NCI-H748 (cell line): ENCODE measurements around the gene KLHL28.
A peak's percentile ranks its signal among the peaks of the same experiment; 100 is the strongest.

Experiments used
- DNase-seq: peaks from one replicate; lab custom pipeline; 2025; ENCODE audit not compliant: unreplicated experiment; lab: John Stamatoyannopoulos, UW

KLHL28 gene, protein sequence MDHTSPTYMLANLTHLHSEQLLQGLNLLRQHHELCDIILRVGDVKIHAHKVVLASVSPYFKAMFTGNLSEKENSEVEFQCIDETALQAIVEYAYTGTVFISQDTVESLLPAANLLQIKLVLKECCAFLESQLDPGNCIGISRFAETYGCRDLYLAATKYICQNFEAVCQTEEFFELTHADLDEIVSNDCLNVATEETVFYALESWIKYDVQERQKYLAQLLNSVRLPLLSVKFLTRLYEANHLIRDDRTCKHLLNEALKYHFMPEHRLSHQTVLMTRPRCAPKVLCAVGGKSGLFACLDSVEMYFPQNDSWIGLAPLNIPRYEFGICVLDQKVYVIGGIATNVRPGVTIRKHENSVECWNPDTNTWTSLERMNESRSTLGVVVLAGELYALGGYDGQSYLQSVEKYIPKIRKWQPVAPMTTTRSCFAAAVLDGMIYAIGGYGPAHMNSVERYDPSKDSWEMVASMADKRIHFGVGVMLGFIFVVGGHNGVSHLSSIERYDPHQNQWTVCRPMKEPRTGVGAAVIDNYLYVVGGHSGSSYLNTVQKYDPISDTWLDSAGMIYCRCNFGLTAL

DNA sequence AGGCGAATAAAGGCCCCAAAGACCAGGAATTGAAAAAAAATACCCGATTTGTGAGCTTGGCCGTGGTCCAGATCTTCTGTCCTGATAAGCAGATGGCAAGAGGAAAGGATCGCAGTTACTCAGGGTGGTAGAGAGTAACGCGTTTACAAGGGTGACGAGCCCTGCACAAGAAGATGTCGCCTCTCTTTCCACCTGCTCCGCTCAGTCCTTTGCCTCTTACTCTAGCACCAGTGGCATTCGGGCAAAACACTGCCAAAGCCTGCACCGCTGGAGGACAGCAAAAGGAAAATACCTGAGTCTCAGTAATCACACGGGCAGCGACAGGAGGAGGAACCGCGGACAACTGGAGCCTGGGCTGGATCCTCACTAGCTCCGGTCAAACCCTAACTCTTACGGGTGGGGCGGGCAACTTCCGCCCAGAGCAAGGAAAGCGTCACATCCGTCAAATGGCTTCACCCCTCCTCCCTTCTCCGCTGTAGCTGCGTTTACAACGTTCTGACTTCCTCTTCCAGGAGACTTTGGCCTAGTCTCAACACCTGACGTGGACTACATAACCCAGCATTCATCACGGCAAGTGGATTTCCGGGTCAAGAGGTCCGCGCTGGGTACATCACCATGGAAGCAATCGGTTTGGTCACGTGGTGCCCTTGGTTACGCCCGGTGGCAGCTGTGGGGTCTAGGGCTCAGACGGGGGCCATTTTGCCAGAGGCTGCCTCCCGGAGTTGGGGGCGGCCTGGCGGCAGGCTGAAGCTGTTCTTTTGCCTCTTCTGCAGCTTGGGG, at the start of gene KLHL28, which contains the start of gene TOGARAM1:
KLHL28 (minus strand) TSS at position 394 of the 780 bp plus-strand sequence. CDS start 16,019 bp downstream, outside the sequence.
TOGARAM1 (plus strand) TSS at position 637 of the 780 bp plus-strand sequence. CDS start 232 bp downstream, outside the sequence.
- peak; percentile 100 for DNase-seq

DNA sequence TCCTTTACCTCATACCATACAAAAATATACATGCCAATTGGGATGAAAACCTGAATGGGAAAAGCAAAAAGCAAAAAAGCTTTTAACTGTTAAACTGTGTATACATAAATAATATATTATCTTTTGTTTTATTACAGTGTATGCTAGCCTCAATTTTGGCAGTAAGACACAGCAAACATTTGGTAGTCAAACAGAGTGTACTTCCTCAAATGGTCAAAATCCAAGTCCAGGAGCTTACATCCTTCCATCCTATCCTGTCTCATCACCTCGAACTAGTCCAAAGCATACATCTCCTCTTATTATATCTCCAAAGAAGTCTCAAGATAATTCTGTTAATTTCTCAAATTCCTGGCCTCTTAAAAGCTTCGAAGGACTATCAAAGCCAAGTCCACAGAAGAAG, 42.2 kb upstream of the KLHL28 start:
- DNase-seq: no peak

DNA sequence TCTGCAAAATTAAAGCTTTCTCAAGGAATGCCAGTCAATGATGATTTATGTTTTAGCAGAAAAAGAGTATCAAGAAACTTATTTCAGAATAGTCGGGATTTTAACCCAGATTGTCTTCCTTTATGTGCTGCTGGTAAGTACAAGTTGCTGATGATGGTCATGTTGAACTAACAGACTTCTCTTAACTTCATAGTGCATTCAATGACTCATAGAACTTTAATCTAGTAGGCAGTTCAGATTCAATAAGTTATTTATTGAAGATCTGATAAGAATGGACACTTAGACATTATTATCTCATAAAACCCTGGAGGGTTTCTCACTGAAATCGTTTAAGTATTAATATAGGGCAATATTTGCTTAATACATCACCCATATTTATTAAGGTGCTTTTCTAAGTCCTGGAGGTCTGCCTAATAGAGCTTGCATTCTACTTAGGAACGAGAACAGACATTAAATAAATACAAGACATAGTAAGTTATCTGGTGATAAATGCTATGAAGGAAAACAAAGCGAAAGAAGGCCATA, 34.1 kb upstream of the KLHL28 start:
- DNase-seq: no peak

DNA sequence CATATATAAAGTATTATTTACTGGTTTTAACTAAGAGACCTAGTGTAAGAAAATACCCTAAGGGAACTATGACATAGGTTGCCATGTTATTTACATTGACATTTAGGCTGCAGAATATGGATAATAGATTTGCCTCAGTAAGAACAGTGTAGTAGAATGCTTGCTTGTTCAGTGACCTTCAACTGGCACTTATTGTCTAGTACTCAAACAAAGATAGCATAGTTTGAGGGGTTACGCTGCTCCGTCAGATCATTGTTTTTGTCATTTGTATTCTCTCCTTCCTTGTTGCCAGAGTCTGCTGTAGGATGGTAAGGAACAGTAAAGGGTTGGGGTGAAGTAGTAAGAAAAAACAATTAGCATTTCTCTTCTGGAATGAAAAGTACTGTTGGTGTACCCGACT, 33.4 kb upstream of the KLHL28 start:
- no peak for DNase-seq

DNA sequence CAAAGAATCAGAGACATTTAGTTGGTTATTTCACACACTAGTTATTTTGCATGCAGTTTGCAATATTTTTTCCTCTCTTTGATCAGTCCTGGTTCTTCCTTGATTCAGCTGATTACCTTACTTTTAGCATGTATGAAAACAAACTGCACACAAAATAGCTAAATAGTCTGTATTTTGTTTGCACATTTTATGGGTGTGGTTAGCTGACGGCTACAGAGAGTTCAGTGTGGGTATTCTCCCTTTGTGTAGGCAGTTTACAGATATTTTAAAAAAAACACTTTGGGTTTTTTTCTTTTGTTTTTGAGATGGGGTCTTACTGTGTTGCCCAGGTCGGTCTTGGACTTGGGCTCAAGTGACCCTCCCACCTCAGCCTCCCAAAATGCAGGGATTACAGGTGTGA, 28.8 kb upstream of the KLHL28 start:
- no peak for DNase-seq

DNA sequence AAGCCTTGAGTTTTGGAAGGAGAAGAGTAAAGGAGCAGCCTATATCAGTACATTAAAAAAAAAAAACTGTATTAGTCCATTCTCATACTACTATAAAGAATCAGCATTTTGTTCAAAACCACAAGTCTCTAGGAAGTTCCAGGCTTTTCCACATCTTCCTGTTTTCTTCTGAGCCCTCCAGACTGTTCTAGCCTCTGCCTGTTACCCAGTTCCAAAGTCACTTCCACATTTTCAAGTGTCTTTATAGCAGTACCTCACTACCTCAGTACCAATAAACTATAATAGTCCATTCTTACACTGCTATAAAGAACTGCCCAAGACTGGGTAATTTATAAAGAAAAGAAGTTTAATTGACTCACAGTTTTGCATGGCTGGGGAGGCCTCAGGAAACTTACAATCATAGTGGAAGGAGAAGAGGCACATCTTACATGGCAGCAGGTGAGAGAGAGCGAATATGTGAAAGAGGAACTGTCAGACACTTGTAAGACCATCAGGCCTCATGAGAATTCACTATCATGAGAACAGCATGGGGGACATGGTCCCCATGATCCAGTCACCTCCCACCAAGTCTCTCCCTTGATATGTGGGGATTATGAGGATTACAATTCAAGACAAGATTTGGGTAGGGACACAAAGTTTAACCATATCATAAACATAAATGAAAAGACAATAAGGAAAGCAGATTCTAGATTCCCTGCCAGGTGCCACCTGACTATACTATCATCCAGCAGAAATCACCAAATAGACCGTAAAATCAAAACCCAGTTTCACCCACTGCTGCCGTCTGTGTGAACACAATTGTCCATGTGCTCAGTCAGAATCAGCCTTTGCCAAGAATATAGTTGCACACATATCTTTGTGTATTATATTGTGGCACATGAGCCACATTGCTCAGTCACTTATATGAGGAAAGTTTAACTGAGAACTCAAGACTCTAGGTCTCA, 28.0 kb upstream of the KLHL28 start:
- no peak for DNase-seq

DNA sequence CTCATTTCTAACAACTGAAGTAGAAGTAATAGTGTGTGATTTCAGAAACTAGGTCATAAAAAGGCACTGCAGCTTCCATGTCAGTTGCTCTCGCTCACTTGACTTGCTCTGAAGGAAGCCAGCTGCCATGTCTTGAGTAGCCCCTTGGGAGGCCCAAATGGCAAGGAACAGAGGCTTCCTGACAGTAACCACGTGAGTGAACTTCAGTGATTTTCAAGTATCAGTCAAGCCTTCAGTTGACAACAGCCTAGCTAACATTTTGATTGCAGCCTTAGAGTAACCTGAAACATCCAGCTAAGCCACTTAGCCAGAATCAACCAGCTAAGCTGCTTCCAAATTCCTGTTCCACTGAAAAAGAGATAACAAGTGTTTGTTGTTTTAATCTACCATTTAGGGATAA, 26.9 kb upstream of the KLHL28 start:
- DNase-seq: no peak

DNA sequence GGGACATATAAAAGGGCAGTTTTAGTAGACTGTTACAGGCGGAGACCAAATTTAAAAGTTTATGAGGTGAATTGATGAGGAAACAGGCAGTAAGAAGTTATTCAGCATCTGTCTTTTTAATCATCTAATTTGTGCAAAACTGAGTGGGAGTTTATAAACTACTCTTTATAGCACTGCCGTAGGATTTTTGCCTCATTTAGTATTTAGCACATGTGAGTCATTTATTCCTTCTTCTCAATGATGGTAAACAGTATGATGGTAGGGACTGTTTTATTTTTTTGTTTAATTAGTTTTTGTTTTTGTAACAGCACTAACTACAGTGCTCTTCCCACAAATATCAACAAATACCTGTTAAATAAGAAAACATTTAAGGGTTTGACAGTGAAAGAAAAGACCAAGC, 20.8 kb upstream of the KLHL28 start:
- no peak for DNase-seq

DNA sequence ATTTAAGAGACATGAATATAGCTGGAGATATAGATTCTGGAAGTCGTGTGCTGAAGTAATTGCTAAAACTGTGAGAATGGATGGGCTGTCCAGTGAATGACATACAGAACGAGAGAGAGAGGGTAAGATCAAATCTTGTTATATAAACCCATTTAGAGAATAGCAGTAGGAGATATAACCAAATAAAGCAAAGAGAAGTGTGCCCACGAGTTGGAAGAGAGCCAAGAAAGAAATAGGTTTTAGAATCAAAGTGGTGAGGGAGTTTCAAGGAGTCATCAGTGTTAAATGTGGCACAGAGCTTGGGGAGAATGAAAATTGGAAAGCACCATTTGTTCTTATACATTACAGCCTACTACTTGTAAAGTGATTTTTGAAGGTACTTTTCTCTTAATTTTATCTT, 19.5 kb upstream of the KLHL28 start:
- DNase-seq: no peak

DNA sequence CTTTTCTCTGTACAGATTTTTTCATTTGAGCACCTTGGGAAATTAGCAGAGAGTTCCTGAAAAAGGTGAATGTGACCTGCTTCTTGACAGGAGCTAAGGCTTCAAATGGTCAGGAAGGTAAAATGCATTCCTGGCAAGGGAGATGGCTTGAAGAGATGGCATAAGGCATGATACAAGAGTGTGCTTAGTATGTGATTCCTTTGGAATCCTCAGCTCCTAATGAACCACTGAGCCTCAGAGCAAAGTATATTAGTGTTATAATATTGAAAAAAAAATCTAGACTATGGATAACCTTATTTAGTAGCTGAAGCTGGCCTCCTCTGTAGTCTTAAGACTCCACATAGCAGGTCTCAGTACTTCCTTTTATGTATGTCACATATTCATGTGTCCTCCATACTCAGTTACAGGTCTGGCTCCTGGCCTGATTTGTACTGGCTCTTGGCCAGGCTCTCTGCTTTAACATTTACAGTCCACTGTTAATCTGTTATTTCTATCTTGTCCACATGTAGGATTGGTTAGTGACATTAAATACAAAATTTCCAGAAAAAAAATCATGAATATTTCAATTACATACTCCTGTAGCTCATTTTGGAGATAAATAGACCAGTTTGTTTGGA, 18.1 kb upstream of the KLHL28 start:
- DNase-seq: no peak

DNA sequence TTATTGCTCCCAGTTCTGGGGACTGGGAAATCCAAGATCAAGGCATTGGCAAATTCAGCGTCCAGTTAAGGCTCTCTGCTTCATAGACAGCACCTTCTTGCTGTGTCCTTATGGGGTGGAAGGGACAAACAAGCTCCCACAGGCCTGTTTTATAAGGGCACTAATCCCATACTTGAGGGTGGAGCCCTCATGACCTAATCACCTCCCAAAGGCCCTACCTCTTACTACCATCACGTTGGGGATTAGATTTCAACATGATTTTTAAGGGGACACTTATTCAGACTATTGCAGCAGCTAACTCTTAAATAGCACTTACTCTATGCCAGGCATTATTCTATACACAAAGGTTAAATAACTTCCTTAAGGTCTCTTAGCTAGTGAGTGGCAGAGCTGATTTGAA, 17.5 kb upstream of the KLHL28 start:
- DNase-seq: no peak

DNA sequence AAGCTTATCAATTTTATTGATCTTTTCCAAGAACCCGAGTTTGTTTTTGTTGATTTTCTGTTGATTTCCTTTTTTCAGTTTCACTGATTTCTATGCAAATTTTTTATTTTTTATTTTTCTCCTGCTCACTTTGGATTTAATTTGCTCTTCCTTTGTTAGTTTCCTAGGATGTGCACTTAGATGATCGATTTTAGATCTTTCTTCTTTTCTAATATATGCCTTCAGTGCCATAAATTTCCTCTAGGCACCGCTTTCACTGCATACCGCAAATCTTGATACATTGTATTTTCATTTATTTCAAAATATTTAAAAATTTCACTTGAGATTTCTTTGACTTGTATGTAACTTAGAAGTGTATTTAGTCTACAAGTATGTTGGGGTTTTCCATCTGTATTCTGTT, 9.7 kb upstream of the KLHL28 start:
- no peak for DNase-seq

DNA sequence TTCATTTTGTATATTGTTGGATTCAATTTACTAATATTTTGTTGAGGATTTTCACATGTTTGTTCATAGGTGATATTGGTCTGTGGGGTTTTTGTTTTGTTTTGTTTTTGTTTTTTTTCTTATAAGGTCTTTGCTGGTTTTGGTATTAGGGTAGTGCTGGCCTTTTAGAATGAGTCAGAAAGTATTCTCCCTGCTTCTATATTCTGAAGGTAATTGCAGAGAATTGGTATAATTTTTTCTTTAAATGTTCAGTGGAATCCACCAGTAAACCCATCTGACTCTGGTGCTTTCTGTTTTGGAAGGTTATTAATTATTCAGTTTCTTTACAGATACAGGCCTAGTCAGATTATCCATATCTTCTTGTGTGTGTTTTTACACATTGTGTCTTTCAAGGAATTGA, 9.2 kb upstream of the KLHL28 start:
- DNase-seq: no peak

DNA sequence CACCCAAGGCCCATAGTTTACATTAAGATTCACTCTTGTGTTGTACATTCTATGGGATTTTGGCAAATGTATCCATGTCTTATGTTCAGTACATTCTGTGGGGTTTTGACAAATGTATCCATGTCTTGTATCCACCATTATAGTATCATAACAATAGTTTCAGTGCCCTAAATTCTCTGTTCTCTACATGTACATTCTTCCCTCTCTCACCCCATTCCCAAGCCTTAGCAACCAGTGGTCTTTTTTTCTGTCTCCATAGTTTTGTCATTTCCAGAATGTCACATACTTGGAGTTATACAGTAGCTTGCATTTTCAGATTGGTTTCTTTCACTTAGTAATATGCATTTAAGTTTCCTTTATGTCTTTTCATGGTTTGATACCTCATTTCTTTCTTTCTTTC, 7.0 kb upstream of the KLHL28 start:
- no peak for DNase-seq

DNA sequence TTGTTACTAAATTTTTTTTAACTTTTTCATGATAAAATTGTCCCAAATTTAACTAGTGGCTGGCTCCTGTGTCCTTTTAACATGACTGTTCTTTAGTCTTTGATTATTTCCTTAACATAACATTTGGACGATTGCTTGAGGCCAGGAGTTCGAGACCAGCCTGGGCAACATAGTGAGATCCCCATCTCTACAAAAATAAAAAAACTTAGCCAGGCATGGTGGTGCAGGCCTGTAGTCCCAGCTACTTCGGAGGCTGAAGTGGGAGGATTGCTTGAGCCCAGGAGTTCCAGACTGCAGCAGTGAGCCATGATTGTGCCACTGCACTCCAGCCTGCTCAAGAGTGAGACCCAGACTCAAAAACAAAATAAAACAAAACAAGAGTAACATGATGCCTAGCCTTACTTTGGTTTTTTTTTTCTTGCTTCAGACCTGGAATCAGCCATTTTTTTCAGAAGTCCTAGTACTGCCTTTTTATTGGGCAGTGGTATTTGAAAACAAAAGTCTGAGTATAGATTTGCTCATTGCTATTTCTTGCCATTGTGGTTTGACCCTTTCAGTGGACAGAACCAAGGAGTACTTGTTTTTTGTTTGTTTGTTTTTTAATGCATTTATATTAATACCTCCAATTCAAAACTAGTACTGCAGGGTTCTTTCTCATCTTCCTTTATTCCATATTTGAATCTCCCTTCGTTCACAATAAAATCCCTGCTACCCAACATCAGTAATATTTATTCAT, 5.0 kb upstream of the KLHL28 start:
- DNase-seq: no peak

DNA sequence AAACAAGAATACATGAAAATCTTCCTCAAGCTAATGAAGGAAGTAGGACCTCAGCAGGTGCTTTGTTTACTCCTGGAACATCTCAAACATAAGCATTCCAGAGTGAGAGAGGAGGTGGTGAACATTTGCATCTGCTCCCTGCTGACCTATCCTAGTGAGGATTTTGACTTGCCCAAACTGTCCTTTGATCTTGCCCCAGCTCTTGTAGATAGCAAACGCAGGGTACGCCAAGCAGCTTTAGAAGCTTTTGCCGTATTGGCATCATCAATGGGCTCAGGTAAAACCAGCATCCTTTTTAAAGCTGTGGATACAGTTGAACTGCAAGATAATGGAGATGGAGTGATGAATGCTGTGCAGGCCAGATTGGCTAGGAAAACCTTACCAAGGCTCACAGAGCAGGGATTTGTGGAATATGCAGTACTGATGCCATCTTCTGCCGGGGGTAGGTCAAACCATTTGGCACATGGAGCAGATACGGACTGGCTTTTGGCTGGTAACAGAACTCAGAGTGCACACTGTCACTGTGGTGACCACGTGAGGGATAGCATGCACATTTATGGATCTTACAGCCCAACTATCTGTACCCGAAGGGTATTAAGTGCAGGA, 2.1 kb upstream of the KLHL28 start:
- DNase-seq: peak; percentile 46

DNA sequence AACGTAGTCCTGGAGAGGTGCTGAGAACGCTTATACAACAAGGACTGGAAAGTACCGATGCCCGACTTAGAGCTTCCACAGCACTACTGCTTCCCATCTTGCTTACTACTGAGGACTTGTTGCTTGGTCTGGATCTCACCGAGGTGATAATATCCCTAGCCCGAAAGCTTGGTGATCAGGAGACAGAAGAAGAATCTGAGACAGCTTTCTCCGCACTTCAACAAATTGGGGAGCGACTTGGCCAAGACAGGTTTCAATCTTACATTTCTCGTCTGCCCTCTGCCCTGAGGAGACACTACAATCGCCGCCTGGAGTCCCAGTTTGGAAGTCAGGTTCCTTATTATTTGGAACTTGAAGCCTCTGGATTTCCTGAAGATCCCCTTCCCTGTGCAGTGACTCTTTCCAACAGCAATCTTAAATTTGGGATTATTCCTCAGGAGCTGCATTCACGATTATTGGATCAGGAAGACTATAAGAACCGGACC, 1.3 kb upstream of the KLHL28 start:
- peak; percentile 55 for DNase-seq

DNA sequence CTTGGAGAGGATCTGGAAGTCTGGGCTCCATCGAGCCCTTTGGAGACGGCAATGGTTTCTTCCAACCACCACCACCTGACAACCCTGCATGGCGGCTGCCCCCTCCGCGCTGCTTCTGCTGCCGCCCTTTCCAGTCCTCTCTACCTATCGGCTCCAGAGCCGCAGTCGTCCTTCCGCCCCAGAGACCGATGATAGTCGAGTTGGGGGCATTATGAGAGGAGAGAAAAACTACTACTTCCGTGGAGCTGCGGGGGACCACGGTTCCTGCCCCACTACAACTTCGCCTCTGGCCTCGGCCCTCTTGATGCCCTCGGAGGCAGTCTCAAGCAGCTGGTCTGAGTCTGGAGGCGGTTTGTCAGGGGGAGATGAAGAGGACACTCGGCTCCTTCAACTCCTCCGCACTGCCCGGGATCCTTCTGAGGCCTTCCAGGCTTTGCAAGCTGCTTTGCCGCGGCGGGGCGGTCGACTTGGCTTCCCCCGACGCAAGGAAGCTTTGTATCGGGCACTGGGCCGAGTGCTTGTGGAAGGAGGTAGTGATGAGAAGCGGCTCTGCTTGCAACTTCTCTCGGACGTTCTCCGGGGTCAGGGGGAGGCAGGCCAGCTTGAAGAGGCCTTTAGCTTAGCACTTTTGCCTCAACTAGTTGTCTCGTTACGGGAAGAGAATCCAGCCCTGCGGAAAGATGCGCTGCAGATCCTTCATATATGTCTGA, 742 bp upstream of the KLHL28 start:
- DNase-seq: peak; percentile 87
